GM12878 (cell line): ENCODE measurements around the gene BCL10. TPM values are rescaled to one million over a fixed set of nuclear protein-coding genes. Genes with fewer than 3 reads are reported as not detected.

ENCODE experiments used
- ATAC-seq: fragments of 200-7000 bp; cut with Tn5 transposase; 3 replicates; pipeline ENCODE4 v1.9.1; 2020; ENCODE audit warnings: mild to moderate bottlenecking, moderate library complexity
- BruUV-seq: library from RNA; stranded (reverse); fragments of 400-500 nt; replicated peaks from 2 replicates; lab custom pipeline; 2021; lab: Mats Ljungman, UMichigan
- CTCF ChIA-PET: fragments of 300-600 bp; sonication (Branson Sonifier 250); formaldehyde crosslinking; extraction: SDS; loops from one replicate; lab custom pipeline; 2021; ENCODE audit warnings: inconsistent platforms; lab: Yijun Ruan, JAX
- POLR2A ChIA-PET: fragments of 350-600 bp; formaldehyde crosslinking; extraction: SDS; loops from one replicate; lab custom pipeline; 2021; ENCODE audit warnings: inconsistent platforms; lab: Charles Lee
- RAD21 ChIA-PET: fragments of 300-600 bp; sonication (Branson Sonifier 250); formaldehyde crosslinking; loops from one replicate; lab custom pipeline; 2023; ENCODE audit warnings: antibody characterized with exemption; ENCODE audit not compliant: unreplicated experiment; lab: Charles Lee
- SMC1A ChIA-PET: fragments of 300-600 bp; sonication (Branson Sonifier 250); formaldehyde crosslinking; loops from one replicate; lab custom pipeline; 2023; ENCODE audit not compliant: unreplicated experiment, uncharacterized antibody; lab: Charles Lee
- DNase-seq: peaks from one replicate; pipeline ENCODE4 v3.0.0-alpha.2; 2011; ENCODE audit warnings: low read depth, low spot score
- FAIRE-seq: peaks from 3 replicates; lab custom pipeline; 2011; peaks lifted over from hg19 to GRCh38; lab: Jason Lieb, UNC
- H2AFZ ChIP-seq: 2 replicates; pipeline ENCODE4 v1.6.0; 2011; ENCODE audit warnings: low read depth, low read length, control low read depth; ENCODE audit not compliant: control insufficient read depth
- H3K27ac ChIP-seq: 2 replicates; pipeline ENCODE4 v1.5.1; 2011; ENCODE audit warnings: control low read depth; ENCODE audit not compliant: control insufficient read depth, insufficient read depth
- H3K27me3 ChIP-seq, 2 experiments: replicated peaks in 1 of 2; 2 replicates each; pipeline versions ENCODE4 v1.6.0 to v1.6.1; 2011; ENCODE audit warnings: low read length in 1 of 2; ENCODE audit not compliant: control insufficient read depth in 2 of 2, insufficient read depth in 2 of 2
- H3K36me3 ChIP-seq, 2 experiments: 2 replicates each; pipeline ENCODE4 v1.5.1; 2011; ENCODE audit warnings: low read length in 1 of 2; ENCODE audit not compliant: control insufficient read depth in 2 of 2, insufficient read depth in 2 of 2
- H3K4me1 ChIP-seq: 2 replicates; pipeline ENCODE4 v1.6.1; 2011; ENCODE audit warnings: mild to moderate bottlenecking, low read length, moderate library complexity, mixed read lengths; ENCODE audit not compliant: control insufficient read depth, insufficient read depth
- H3K4me2 ChIP-seq: 2 replicates; pipeline ENCODE4 v1.6.0; 2011; ENCODE audit warnings: control low read depth; ENCODE audit not compliant: control insufficient read depth, insufficient read depth
- H3K4me3 ChIP-seq: fragments of 200-600 bp; sonication (generic); 2 replicates; pipeline ENCODE4 v1.5.1; 2016
- H3K79me2 ChIP-seq: 2 replicates; pipeline ENCODE4 v1.6.0; 2011; ENCODE audit warnings: low read length; ENCODE audit not compliant: control insufficient read depth, insufficient read depth
- H3K9ac ChIP-seq: 2 replicates; pipeline ENCODE4 v1.8.0; 2011; ENCODE audit warnings: low read length, control low read depth, mixed read lengths; ENCODE audit not compliant: control insufficient read depth, insufficient read depth
- H3K9me3 ChIP-seq: replicated peaks from 3 replicates; pipeline ENCODE4 v1.5.1; 2011; ENCODE audit warnings: mild to moderate bottlenecking, low read length; ENCODE audit not compliant: control insufficient read depth, insufficient read depth
- H4K20me1 ChIP-seq: 2 replicates; pipeline ENCODE4 v1.6.0; 2011; ENCODE audit not compliant: control insufficient read depth, insufficient read depth
- ATF7 ChIP-seq: fragments of 450-650 bp; IDR thresholded peaks from 2 replicates; pipeline ENCODE4 v1.6.1; 2016; ENCODE audit warnings: low read depth, mild to moderate bottlenecking
- BMI1 ChIP-seq: fragments of 450-650 bp; IDR thresholded peaks from 2 replicates; pipeline ENCODE4 v1.6.1; 2016; ENCODE audit warnings: mild to moderate bottlenecking, moderate library complexity, borderline replicate concordance
- MEF2B ChIP-seq: fragments of 450-650 bp; IDR thresholded peaks from 2 replicates; pipeline ENCODE4 v1.6.1; 2018; ENCODE audit warnings: mild to moderate bottlenecking, moderate library complexity; ENCODE audit not compliant: partially characterized antibody, poor library complexity, severe bottlenecking
- NBN ChIP-seq: fragments of 450-650 bp; IDR thresholded peaks from 2 replicates; pipeline ENCODE4 v1.6.1; 2016
- SMARCA5 ChIP-seq: fragments of 450-650 bp; IDR thresholded peaks from 2 replicates; pipeline ENCODE4 v1.6.1; 2017; ENCODE audit warnings: mild to moderate bottlenecking
- ZNF384 ChIP-seq: IDR thresholded peaks from 2 replicates; pipeline ENCODE4 v1.6.1; 2012; ENCODE audit warnings: low read depth, mild to moderate bottlenecking, low read length, improper control_type of control experiment, borderline replicate concordance
- WGBS: methylation state at CpG from one replicate; pipeline ENCODE4 v1.1.6; 2016; ENCODE audit warnings: low lambda C conversion rate; ENCODE audit not compliant: insufficient replicate concordance, insufficient coverage; ENCODE audit errors: missing lambda C conversion rate; 5-methylcytosine and 5-hydroxymethylcytosine counted together
- in situ Hi-C: fragments of 300-500 bp; cut with MboI; formaldehyde crosslinking; loops from 9 replicates; pipeline ENCODE4 v1.14.3; 2018; ENCODE audit warnings: mixed read lengths
- intact Hi-C: fragments of 100-400 bp; cut with micrococcal nuclease; formaldehyde crosslinking; loops from one replicate; pipeline ENCODE4 v1.14.2; 2022; ENCODE audit not compliant: unreplicated experiment
- polyA plus RNA-seq, 11 experiments: library from polyadenylated mRNA; depleted of rRNA in 4 of 11; unstranded in 6 of 11; stranded (reverse) in 5 of 11; fragments of >200 nt; fragmentation: Nextera tagmentation in 4 of 11; fragmentation: Illumina TruSeq in 1 of 11; extraction: Ambion mirVana in 4 of 11; extraction: Trizol in 1 of 11; gene quantifications; 1 replicate in 1 of 11; 2 replicates in 10 of 11; pipeline versions ENCODE4 v1.2.1 to v1.2.3, GENCODE V29; 2011 to 2016; ENCODE audit warnings: inconsistent platforms in 2 of 11, missing spikeins in 2 of 11, low read depth in 1 of 11
- total RNA-seq, 4 experiments: library from RNA; depleted of rRNA in 3 of 4; stranded (reverse); fragments of >200 nt in 3 of 4; fragmentation: Illumina TruSeq in 1 of 4; extraction: Trizol in 1 of 4; gene quantifications; 2 replicates each; pipeline versions ENCODE4 v1.2.1 to v1.2.3, GENCODE V29; 2013 to 2021
- TF ChIP-seq, protein P1 (sequence below): fragments of 450-650 bp; conservative IDR thresholded peaks from 2 replicates; pipeline ENCODE4 v1.6.1; 2017; ENCODE audit warnings: mild to moderate bottlenecking, moderate library complexity
- TF ChIP-seq, protein P2 (sequence below): fragments of 450-650 bp; IDR thresholded peaks from 2 replicates; pipeline ENCODE4 v1.6.1; 2017; ENCODE audit warnings: low read depth, mild to moderate bottlenecking, moderate library complexity
- TF ChIP-seq, protein P3 (sequence below): fragments of 450-650 bp; IDR thresholded peaks from 2 replicates; pipeline ENCODE4 v1.6.1; 2017; ENCODE audit warnings: mild to moderate bottlenecking, moderate library complexity

The BCL10 gene
- total and polyA plus RNA-seq, 10 of the 15 experiments (the other 5 are each of a cell fraction or from before 2014, with no cell fraction given) = 10.6 to 35.2 (median 19.5) TPM

DNA sequence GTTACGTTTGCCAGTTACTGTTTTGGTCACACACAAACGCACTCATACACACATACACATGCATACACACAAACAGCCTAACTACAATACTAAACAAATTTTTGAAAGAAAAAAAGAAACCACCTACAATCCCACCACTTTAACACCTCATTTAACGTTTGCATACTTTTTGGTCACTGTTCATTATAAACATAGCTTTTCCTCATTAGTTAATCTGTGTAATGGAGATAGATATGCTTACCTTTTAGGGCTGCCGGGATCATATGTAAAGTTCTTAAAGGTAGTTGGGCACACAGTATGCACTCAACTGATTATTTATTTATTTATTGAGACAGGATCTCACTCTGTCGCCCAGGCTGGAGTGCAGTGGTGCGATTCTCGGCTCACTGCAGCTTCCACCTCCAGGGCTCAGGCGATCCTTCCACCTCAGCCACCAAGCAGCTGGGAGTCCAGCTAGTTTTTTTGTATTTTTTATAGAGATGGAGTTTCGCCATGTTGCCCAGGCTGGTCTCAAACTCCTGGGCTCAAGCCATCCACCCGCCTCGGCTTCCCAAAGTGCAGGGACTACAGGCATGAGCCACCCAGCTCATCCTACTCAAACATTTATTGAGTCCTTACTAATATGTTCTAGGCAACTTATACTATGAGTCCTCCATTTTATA lies 677 bp upstream of the BCL10 start:
- peak overlapping the region; percentile 83 for H3K4me2 ChIP-seq
- in situ Hi-C loops = loop anchor here (10.0 kb wide), 1 partner anchor 702 kb away; the partner anchor contains the start of gene CTBS
- POLR2A ChIA-PET = interaction anchor here (0.9 to 7.1 kb wide), 12 partner anchors 8 to 704 kb away, joined by 3 to 61 read pairs (median 5); partner anchors contain the start of genes C1orf52 and CTBS
- 51% methylated on average over 11 of the region's 11 CpGs for WGBS
- BruUV-seq = TSS peak; percentile 80
- DNase-seq (no peak), FAIRE-seq (no peak), ATAC-seq (no peak)
- RAD21 ChIA-PET = interaction anchor here (0.9 to 4.1 kb wide), 7 partner anchors 11 to 416 kb away, joined by 3 to 30 read pairs (median 5); partner anchors contain the start of gene C1orf52
- peaks cover 4% of the 10 kb centered on the region for H3K4me1 ChIP-seq
- no peak overlapping the region; the same call in none of the 2 replicates for H3K9ac ChIP-seq
- SMC1A ChIA-PET = interaction anchor here (0.7 to 11.2 kb wide), 10 partner anchors 8 to 339 kb away, joined by 3 to 110 read pairs (median 3); partner anchors contain the start of gene C1orf52
- CTCF ChIA-PET = interaction anchor here (0.6 to 10.6 kb wide), 9 partner anchors 16 to 341 kb away, joined by 3 to 229 read pairs (median 6); partner anchors contain the start of gene C1orf52
- peaks cover 45% of the 10 kb centered on the region for H3K79me2 ChIP-seq
- H3K9me3 ChIP-seq = no peaks in the 10 kb centered on the region
- H3K36me3 ChIP-seq = 0 out of 4 replicates have a peak, but pooled peaks cover 0 to 5% of the 10 kb centered on the region in 2 experiments
- H2AFZ ChIP-seq = peak overlapping the region; percentile 93
- peak overlapping the region; percentile 94 for H3K27ac ChIP-seq
- no peaks in the 10 kb centered on the region for H3K27me3 ChIP-seq
- TF ChIP-seq ZNF384 (no peak), MEF2B (no peak), ATF7 (peak; percentile 45), BMI1 (peak; percentile 29; the same call in 1 of the 2 replicates), SMARCA5 (peak; percentile 64; the same call in 1 of the 2 replicates), NBN (peak; percentile 9; the same call in 1 of the 2 replicates)
- TF ChIP-seq, protein P1, sequence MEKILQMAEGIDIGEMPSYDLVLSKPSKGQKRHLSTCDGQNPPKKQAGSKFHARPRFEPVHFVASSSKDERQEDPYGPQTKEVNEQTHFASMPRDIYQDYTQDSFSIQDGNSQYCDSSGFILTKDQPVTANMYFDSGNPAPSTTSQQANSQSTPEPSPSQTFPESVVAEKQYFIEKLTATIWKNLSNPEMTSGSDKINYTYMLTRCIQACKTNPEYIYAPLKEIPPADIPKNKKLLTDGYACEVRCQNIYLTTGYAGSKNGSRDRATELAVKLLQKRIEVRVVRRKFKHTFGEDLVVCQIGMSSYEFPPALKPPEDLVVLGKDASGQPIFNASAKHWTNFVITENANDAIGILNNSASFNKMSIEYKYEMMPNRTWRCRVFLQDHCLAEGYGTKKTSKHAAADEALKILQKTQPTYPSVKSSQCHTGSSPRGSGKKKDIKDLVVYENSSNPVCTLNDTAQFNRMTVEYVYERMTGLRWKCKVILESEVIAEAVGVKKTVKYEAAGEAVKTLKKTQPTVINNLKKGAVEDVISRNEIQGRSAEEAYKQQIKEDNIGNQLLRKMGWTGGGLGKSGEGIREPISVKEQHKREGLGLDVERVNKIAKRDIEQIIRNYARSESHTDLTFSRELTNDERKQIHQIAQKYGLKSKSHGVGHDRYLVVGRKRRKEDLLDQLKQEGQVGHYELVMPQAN = peak; percentile 58; the same call in 1 of the 2 replicates
- TF ChIP-seq, protein P2, sequence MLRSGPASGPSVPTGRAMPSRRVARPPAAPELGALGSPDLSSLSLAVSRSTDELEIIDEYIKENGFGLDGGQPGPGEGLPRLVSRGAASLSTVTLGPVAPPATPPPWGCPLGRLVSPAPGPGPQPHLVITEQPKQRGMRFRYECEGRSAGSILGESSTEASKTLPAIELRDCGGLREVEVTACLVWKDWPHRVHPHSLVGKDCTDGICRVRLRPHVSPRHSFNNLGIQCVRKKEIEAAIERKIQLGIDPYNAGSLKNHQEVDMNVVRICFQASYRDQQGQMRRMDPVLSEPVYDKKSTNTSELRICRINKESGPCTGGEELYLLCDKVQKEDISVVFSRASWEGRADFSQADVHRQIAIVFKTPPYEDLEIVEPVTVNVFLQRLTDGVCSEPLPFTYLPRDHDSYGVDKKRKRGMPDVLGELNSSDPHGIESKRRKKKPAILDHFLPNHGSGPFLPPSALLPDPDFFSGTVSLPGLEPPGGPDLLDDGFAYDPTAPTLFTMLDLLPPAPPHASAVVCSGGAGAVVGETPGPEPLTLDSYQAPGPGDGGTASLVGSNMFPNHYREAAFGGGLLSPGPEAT = 0 out of 2 replicates have a peak, but pooled peaks have one; percentile 12
- TF ChIP-seq, protein P3, sequence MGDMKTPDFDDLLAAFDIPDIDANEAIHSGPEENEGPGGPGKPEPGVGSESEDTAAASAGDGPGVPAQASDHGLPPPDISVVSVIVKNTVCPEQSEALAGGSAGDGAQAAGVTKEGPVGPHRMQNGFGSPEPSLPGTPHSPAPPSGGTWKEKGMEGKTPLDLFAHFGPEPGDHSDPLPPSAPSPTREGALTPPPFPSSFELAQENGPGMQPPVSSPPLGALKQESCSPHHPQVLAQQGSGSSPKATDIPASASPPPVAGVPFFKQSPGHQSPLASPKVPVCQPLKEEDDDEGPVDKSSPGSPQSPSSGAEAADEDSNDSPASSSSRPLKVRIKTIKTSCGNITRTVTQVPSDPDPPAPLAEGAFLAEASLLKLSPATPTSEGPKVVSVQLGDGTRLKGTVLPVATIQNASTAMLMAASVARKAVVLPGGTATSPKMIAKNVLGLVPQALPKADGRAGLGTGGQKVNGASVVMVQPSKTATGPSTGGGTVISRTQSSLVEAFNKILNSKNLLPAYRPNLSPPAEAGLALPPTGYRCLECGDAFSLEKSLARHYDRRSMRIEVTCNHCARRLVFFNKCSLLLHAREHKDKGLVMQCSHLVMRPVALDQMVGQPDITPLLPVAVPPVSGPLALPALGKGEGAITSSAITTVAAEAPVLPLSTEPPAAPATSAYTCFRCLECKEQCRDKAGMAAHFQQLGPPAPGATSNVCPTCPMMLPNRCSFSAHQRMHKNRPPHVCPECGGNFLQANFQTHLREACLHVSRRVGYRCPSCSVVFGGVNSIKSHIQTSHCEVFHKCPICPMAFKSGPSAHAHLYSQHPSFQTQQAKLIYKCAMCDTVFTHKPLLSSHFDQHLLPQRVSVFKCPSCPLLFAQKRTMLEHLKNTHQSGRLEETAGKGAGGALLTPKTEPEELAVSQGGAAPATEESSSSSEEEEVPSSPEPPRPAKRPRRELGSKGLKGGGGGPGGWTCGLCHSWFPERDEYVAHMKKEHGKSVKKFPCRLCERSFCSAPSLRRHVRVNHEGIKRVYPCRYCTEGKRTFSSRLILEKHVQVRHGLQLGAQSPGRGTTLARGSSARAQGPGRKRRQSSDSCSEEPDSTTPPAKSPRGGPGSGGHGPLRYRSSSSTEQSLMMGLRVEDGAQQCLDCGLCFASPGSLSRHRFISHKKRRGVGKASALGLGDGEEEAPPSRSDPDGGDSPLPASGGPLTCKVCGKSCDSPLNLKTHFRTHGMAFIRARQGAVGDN = peak; percentile 16; the same call in 1 of the 2 replicates
- H3K4me3 ChIP-seq = peak overlapping the region; percentile 56
- no peaks in the 10 kb centered on the region for H4K20me1 ChIP-seq
- intact Hi-C loops = loop anchor here (1.0 to 2.0 kb wide), 2 partner anchors 18 to 22 kb away; partner anchors contain the start of gene C1orf52
